PFSK-1 (cell line): Measurements from ENCODE around the gene SAE1.

ENCODE experiments used
- SIN3A ChIP-seq: IDR thresholded peaks from 2 replicates; pipeline ENCODE4 v1.6.1; 2012; ENCODE audit warnings: mild to moderate bottlenecking, low read length, moderate library complexity, borderline replicate concordance; ENCODE audit not compliant: insufficient read depth
- TF ChIP-seq, protein P1 (sequence below), 2 experiments: IDR thresholded peaks; 2 replicates each; pipeline versions ENCODE4 v1.6.1 to v1.8.0; 2011 to 2012; ENCODE audit warnings: low read depth in 2 of 2, low read length in 2 of 2, control low read depth in 1 of 2, inconsistent platforms in 1 of 2, mild to moderate bottlenecking in 1 of 2, moderate library complexity in 1 of 2; ENCODE audit not compliant: insufficient read depth in 1 of 2

GRCh38 chr19:47099576-47100050 lies 31.0 kb upstream of the SAE1 start:
- TF ChIP-seq SIN3A: no peak
- TF ChIP-seq, protein P1, sequence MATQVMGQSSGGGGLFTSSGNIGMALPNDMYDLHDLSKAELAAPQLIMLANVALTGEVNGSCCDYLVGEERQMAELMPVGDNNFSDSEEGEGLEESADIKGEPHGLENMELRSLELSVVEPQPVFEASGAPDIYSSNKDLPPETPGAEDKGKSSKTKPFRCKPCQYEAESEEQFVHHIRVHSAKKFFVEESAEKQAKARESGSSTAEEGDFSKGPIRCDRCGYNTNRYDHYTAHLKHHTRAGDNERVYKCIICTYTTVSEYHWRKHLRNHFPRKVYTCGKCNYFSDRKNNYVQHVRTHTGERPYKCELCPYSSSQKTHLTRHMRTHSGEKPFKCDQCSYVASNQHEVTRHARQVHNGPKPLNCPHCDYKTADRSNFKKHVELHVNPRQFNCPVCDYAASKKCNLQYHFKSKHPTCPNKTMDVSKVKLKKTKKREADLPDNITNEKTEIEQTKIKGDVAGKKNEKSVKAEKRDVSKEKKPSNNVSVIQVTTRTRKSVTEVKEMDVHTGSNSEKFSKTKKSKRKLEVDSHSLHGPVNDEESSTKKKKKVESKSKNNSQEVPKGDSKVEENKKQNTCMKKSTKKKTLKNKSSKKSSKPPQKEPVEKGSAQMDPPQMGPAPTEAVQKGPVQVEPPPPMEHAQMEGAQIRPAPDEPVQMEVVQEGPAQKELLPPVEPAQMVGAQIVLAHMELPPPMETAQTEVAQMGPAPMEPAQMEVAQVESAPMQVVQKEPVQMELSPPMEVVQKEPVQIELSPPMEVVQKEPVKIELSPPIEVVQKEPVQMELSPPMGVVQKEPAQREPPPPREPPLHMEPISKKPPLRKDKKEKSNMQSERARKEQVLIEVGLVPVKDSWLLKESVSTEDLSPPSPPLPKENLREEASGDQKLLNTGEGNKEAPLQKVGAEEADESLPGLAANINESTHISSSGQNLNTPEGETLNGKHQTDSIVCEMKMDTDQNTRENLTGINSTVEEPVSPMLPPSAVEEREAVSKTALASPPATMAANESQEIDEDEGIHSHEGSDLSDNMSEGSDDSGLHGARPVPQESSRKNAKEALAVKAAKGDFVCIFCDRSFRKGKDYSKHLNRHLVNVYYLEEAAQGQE (IDR thresholded peaks at IDR 0.05; ENCODE audit: insufficient read depth in 1 of 2, low read depth in 2 of 2, low read length in 2 of 2): no peak
